ENCODE data around the gene PLA2G3. TPM values are rescaled to one million over a fixed set of nuclear protein-coding genes. Genes with fewer than 3 reads are reported as not detected.

The PLA2G3 gene
- total RNA-seq, 6 donors from 2014 or later, result 0.79 to 8.1 (median 5.5) TPM

GRCh38 chr22:31160328-31160978, 20.1 kb upstream of the PLA2G3 start:
- WGBS, 2 donors, result 1 to 4% methylated on average over 26 to 31 of the region's 32 CpGs
- Histone ChIP-seq H3K27me3 (no peaks in the 10 kb centered on the region), H3K36me3 (peaks cover 0 to 25% (median 5%) of the 10 kb centered on the region in 4 donors), H3K9me3 (no peaks in the 10 kb centered on the region), H3K4me3 (peak overlapping the region; percentile 48 to 94 (median 74)), H3K4me1 (peaks cover 20 to 37% (median 24%) of the 10 kb centered on the region in 4 donors), H3K27ac (peak overlapping the region; percentile 88 to 93 (median 89))
- ATAC-seq (ENCODE audit: low FRiP score in 2 of 2) (peak; percentile 72 to 75), DNase-seq (peak in 1 of 2 donors; percentile 27)
- no peak for TF ChIP-seq CTCF (IDR thresholded peaks at IDR 0.05)
- no peak for TF ChIP-seq POLR2AphosphoS5 (IDR thresholded peaks at IDR 0.05)
- no peak for TF ChIP-seq EP300 (IDR thresholded peaks at IDR 0.05)
- TF ChIP-seq POLR2A (IDR thresholded peaks at IDR 0.05), result no peak

- Histone ChIP-seq H3K9me3 (no peaks in the 10 kb centered on the region), H3K27me3 (no peaks in the 10 kb centered on the region), H3K4me3 (no peak overlapping the region), H3K4me1 (peaks cover 0 to 9% (median 2%) of the 10 kb centered on the region in 4 donors), H3K27ac (peak overlapping the region in 3 of 4 donors; percentile 35 to 64 (median 42)), H3K36me3 (no peaks in the 10 kb centered on the region)
- no peak for ATAC-seq (ENCODE audit: low FRiP score in 2 of 2)
- no peak for DNase-seq
- TF ChIP-seq POLR2A (IDR thresholded peaks at IDR 0.05), result no peak
- TF ChIP-seq POLR2AphosphoS5 (IDR thresholded peaks at IDR 0.05), result no peak
- no peak for TF ChIP-seq CTCF (IDR thresholded peaks at IDR 0.05)
- no peak for TF ChIP-seq EP300 (IDR thresholded peaks at IDR 0.05)
- WGBS, 2 donors, result 25 to 29% methylated on average over 3 of the region's 3 CpGs
Measured at GRCh38 chr22:31155422-31155821, 15.1 kb upstream of the PLA2G3 start.

GRCh38 chr22:31154975-31155374, 14.7 kb upstream of the PLA2G3 start:
- Histone ChIP-seq H3K27ac (peak overlapping the region; percentile 28 to 64 (median 38)), H3K4me1 (peaks cover 0 to 9% (median 2%) of the 10 kb centered on the region in 4 donors), H3K27me3 (no peaks in the 10 kb centered on the region), H3K9me3 (no peaks in the 10 kb centered on the region), H3K4me3 (no peak overlapping the region), H3K36me3 (no peaks in the 10 kb centered on the region)
- WGBS, 2 donors, result 74 to 89% methylated on average over 1 of the region's 1 CpG
- DNase-seq, result no peak
- ATAC-seq (ENCODE audit: low FRiP score in 2 of 2), result no peak
- TF ChIP-seq CTCF (IDR thresholded peaks at IDR 0.05) (no peak), EP300 (IDR thresholded peaks at IDR 0.05) (no peak), POLR2AphosphoS5 (IDR thresholded peaks at IDR 0.05) (no peak), POLR2A (IDR thresholded peaks at IDR 0.05) (no peak)

GRCh38 chr22:31153357-31153756, 13.0 kb upstream of the PLA2G3 start:
- H3K36me3 ChIP-seq, result no peaks in the 10 kb centered on the region
- WGBS, 2 donors, result 64 to 92% methylated on average over 3 of the region's 3 CpGs
- ATAC-seq (ENCODE audit: low FRiP score in 2 of 2), result no peak

More at GRCh38 chr22:31153357-31153756, 13.0 kb upstream of the PLA2G3 start:
- Histone ChIP-seq H3K9me3 (no peaks in the 10 kb centered on the region), H3K4me1 (peaks cover 0 to 16% (median 7%) of the 10 kb centered on the region in 4 donors), H3K27ac (no peak overlapping the region), H3K4me3 (no peak overlapping the region), H3K27me3 (no peaks in the 10 kb centered on the region)
- TF ChIP-seq CTCF (IDR thresholded peaks at IDR 0.05) (no peak), EP300 (IDR thresholded peaks at IDR 0.05) (no peak), POLR2A (IDR thresholded peaks at IDR 0.05) (no peak), POLR2AphosphoS5 (IDR thresholded peaks at IDR 0.05) (no peak)
- no peak for DNase-seq
